GM12872 (cell line): ENCODE data around the gene OOEP.

Source experiments
- TF ChIP-seq, protein P1 (sequence below): IDR thresholded peaks from 3 replicates; pipeline ENCODE4 v1.5.1; 2011; ENCODE audit warnings: low read depth, mild to moderate bottlenecking, low read length, moderate library complexity; ENCODE audit not compliant: insufficient read depth

OOEP gene

DNA sequence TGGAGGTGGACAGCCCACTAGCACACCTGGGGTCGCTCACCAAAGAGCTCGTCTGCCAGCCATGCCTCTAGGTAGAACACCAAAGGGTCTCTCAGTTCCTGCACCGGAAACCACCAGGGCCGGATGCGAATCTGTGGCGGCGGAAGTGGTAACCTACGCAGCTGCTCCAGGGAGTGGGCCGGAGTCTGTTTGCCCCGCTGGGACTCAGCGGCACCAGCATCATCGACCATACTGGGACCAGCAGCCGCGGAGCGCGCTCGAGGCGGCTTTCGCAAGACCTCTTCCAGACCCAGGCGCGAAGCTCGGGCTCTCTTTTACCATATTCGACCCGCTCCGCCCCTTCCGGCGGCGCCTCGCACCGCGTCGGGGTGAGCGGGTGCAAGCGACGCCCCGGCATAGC, at the start of gene OOEP:
TSS of gene OOEP (minus strand) at position 335 of the 400 bp plus-strand sequence. CDS start at position 230, 105 bp downstream.
- TF ChIP-seq, protein P1, sequence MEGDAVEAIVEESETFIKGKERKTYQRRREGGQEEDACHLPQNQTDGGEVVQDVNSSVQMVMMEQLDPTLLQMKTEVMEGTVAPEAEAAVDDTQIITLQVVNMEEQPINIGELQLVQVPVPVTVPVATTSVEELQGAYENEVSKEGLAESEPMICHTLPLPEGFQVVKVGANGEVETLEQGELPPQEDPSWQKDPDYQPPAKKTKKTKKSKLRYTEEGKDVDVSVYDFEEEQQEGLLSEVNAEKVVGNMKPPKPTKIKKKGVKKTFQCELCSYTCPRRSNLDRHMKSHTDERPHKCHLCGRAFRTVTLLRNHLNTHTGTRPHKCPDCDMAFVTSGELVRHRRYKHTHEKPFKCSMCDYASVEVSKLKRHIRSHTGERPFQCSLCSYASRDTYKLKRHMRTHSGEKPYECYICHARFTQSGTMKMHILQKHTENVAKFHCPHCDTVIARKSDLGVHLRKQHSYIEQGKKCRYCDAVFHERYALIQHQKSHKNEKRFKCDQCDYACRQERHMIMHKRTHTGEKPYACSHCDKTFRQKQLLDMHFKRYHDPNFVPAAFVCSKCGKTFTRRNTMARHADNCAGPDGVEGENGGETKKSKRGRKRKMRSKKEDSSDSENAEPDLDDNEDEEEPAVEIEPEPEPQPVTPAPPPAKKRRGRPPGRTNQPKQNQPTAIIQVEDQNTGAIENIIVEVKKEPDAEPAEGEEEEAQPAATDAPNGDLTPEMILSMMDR = no peak

DNA sequence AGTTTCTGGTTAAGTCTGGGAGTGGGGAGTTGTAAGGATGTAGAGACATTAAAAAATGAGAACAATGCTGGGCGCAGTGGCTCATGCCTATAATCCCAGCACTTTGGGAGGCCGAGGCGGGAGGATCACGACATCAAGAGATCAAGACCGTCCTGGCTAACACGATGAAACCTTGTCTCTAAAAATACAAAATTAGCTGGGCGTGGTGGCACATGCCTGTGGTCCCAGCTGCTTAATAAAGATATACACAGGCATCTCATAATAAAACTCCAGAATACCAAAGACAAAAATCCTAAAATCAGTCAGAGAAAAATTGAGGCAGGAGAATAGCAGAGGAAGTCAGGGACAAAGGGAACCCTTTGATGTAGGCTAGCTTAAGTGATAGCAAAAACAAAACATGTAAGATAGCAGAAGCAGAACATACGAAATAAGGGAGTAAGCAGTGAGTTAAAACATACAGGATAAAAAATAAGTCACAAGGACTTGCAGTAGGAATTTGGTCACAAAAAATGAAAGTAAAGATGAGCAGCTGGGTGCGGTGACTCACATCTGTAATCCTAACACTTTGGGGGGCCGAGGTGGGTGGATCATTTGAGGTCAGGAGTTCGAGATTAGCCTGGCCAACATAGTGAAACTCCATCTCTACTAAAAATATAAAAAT, 48.5 kb upstream of the OOEP start:
- TF ChIP-seq, protein P1 = no peak

DNA sequence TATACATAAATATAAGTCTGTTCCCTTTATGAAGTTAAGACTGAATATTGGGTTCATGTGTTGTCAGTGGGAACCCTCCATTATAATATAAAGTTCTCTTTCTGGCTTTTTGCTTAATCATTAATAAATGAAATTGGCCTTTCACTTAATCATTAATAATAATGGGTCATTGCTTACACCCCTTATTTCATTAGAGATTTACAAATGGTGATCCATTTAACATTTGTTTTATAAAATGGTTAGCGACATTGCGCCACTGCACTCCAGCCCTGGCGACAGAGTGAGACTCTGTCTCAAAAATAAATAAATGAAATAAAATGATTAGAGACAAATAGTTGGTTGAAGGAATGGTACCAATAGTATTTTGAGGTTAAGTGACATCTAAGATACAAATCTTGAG, 43.4 kb upstream of the OOEP start:
- TF ChIP-seq, protein P1 = no peak

DNA sequence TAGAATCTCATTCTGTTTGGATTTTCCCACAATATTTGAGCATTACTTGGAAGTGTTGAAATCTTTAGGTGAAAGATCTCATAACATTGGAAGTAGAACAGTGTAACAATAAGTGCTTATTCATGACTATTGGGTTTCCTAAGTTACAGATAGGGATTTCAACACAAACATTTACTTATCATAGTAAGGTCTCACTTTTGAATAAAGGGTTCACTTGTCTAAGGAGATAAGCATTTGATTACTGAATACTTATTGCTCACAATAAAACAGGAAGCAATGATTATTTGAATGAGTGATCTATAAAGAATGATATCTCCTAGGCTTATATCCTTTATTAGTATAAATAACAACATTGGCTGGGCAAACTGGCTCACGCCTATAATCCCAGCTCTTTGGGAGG, 39.7 kb upstream of the OOEP start:
- TF ChIP-seq, protein P1 = no peak

DNA sequence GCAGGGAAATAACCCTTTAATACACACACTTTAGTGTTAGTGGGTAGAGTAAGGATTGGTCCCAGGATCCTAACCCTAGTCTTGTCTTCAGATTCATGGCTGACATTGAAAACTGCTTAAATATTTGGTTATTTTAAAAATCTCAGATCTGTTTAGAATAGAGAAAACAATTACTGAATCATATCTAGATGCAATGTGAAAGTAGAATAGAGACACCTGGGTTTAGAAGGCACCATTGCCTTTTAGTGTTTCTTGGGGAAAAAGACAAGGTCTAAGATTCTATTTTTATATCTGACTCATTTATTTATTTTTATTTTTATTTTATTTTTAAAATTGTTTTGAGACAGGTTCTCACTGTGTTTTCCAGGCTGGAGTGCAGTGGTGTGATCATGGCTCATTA, 31.0 kb upstream of the OOEP start:
- TF ChIP-seq, protein P1 = no peak

DNA sequence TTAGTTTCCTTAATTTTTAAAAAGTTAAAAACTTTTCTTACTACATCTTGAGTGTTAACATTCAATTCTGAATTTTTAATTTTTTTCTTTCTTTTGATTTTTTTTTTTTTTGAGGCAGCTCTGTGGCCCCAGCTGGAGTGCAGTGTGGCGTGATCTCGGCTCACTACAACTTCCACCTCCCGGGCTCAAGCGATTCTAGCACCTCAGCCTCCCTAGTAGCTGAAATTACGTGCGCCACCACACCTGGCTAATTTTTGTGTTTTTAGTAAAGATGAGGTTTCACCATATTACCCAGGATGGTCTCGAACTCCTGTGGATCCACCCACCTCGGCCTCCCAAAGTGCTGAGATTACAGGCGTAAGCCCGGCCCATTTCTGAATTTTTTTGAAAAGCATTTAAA, 26.2 kb upstream of the OOEP start:
- TF ChIP-seq, protein P1 = no peak

DNA sequence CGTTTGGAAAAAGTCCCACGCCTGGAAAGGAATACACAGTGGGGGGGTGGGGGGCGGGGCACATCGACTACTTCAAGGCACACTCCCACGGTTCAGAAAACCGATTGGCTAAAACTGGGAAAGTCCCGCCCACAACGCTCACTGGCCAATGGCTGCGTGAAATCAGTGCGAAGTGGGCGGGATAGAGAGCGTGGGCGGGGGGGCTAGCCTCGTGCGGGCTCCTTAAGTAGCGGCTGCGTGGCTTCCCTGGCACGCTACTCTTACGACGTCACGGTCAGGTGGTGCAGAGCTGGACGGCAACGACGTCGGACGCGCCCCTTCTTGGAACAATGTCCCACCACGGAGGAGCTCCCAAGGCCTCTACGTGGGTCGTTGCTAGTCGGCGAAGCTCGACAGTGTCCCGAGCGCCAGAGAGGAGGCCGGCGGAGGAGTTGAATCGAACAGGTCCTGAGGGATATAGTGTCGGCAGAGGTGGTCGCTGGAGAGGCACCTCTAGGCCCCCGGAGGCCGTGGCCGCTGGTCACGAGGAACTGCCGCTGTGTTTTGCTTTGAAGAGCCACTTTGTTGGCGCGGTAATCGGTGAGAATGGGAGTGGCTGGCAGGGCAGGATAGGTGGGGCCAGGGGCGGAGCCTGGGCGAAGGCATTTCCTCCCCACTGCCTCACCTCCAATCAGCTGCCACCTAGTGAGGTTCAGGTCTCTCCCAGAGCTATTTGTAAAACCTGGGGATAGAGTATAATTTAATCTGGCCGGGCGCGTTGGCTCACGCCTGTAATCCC, 25.1 kb upstream of the OOEP start, which contains the start of gene DDX43:
TSS of gene DDX43 (plus strand) at position 252 of the 778 bp plus-strand sequence. CDS start at position 330, 78 bp downstream.
- TF ChIP-seq, protein P1 = no peak
